Measurements from ENCODE around the gene RARB.

Gene RARB

DNA sequence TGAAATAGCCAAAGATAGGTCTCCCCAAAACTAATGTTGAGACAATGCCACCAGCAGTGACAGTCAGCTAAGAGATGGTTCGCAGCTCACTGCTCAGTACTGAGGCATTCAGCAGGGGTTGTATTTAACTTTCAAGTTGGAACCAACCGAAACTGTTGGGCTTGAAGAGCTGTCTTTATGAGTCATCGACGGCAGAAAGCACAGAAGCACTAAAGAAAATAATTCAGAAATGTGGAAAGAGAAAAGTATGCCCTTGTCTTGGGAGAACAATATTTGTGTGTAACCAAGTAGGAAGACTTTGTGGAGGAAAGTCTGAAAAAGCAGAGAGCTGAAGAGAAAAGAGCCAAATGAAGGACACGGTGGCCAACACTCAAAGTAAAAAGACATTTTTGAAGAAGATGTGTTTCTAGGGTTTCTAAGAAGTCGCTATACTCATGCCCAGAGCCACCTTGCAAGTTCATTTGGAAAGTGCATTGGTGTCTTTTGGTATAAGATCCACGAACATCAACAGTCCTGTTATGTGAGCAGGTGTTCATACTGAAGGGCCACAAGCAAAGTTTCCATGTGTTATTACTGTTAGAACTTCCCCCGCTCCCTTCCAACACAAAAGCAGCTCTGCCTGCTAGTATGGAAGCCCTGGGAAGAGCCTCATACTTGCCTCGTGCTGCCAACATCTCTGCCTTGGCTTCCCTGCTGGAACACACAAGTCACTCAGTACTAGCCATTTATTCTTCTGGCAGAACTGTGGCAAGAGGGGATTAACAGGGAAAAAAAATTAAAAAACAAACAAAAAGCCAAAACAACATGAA is 4.1 kb upstream of the RARB start:
- DNase-seq: no peak

GRCh38 chr3:25424614-25425013 is 3.4 kb upstream of the RARB start:
- DNase-seq: no peak

DNA sequence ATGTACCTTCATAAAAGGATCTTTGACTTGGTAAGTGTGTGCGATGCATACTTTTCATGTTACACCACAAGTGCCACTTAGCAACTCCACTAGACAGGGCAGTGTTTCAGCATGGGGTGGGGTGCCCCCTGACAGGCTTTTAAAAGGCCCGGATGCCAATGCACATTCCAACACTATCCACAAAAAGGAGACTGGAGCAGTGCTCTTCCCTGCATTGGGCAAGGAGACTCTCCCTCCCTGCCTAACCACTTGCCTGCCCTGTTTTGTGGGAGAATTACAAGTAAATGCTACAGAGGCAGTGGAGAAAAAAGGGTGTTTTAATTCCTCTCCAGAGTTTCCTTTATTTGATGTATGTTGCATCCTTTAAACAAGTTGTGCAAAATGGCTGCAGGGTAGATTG is 1.7 kb upstream of the RARB start:
- DNase-seq: no peak

GRCh38 chr3:25427155-25427554 is 908 bp upstream of the RARB start:
- DNase-seq: no peak

DNA sequence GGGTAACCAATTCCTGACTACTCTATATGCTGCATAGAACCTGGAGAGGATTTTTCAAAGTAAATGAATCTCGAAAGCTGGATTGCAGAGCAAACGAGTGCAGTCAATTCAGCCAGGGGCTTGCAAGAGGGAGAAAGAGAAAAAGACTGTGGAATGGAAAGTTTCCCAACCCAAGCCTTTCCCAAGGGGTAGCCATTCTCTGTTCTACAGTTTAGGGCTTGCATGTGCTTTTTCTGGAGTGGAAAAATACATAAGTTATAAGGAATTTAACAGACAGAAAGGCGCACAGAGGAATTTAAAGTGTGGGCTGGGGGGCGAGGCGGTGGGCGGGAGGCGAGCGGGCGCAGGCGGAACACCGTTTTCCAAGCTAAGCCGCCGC is 511 bp upstream of the RARB start:
- no peak for DNase-seq

GRCh38 chr3:25428789-25429335 is 799 bp downstream of the RARB start:
- DNase-seq: no peak

- no peak for DNase-seq
These were observed 1.6 kb downstream of the RARB start for GRCh38 chr3:25429361-25430286.

DNA sequence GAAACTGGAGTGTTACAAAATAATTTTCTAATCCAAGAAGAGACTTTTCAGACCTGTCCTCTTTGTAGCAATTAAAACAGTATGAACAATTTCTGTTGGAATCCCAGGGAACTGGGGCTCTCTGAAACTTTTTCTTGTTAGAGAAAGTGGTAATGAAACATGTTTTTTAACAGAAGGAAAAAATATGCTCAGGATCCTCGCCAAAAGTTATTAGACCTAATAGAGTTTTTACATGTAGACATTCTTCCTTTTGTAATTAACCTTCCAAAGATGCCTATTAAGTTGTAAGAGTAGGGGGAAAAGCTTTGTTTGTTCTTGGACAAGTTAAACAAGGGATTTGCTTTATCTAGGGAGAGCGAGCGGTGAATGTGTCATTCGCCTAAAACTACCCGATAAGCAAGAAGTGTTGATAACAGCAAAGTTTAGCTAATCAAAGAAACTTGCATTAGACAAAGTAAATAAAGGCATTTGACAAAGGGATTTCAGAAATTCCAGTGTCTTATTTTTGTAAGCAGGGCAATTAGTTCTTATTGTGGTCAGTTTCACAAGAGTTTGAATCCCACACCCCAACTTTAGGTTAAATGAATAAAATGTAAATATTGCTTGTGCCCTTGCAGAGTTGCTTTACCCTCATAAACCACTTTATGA is 2.3 kb downstream of the RARB start:
- no peak for DNase-seq

GRCh38 chr3:25430935-25431770 is 3.1 kb downstream of the RARB start:
- DNase-seq: no peak

GRCh38 chr3:25432176-25432720 is 4.2 kb downstream of the RARB start:
- no peak for DNase-seq

DNA sequence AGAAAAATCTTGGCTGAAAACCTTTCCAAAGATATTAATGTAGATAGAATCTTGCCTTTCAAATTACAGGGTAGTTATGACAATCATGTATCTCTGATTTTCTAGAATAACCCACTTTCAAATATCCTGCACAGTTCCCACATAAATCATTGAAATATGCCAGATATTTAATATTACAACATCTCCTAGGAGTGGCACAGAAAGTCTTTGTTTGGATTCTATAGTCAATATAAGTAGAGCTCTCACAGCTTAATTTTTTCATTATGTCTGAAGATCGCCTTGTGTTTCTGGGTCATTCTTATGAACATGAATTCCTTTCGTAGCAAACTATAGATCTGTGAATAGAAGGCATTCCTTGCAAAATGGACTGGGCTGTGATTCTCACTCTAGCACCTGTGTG is 5.0 kb downstream of the RARB start:
- DNase-seq: no peak

DNA sequence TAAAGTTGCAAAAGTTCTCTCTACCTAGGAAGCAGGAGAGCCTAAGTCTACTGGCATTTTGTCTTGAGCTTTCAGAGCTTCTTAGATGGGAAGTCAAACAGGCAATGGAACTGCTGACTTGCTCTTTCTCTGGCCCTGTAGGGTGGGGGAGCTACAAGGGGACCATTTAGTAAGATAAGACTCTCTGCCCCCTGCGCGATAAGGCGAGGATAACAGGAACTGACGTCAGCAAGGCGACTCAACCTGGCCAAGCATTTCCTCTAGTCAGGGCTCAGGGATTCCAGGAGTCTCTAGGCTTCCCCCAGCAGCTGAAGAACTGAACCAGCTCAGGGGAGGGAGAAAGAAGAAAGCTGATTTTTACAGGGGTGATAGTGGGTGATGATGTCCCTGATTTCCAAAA is 5.8 kb downstream of the RARB start:
- DNase-seq: no peak

DNA sequence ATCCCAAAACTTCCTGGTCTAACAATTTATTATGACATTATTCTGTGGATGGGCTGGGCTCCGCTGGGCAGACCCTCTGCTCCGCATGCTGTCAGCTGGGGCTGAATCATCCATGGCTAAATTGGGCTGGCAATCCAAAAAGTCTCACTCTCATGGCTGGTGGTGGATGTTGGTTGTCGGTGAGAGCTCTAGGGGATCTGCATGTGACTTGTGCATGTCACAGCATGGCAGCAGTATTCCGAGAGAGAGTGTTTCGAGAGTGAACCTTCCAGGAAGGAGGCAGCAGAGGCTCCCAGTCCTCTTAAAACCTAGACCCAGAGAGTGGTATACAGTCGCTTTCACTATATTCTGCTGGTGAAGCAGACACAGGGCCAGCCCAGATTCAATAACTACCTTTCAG is 9.9 kb downstream of the RARB start:
- DNase-seq: no peak

DNA sequence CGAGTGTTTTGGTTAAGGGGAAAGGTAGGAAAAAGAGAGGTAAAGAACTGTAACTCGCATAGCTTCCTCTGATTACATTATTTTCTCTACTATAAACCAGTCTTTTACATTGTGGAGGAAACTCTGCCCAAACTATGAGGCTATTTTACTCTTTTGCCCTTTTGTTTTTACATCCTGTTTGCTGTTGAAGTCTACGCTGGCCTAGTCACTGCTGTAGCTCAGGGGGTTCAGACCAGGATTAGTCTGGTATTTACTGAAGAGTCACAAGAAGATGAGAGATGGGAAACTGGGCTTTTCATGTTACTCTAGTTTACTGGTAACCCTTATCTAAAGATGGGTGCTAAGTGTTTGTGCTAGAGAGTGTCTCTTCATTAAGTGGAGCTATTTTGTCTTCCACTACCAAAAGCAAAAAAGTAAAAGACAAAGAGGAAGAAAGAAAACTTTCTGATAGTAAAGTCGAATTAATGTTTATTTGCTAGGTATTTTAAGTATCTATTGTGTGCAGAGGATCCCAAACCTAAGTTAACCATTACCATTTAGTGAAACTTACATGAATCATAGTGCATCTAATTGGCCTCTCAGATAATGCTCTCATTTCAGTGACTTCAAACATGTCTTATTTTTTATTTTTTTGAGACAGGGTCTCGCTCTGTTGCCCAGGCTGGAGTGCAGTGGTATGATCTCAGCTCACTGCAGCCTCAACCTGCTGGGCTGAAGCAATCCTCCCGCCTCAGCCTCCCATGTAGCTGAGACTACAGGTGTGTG is 10.9 kb downstream of the RARB start:
- DNase-seq: no peak

GRCh38 chr3:25441234-25441856 is 13.3 kb downstream of the RARB start:
- DNase-seq: no peak

GRCh38 chr3:25442486-25442885 is 14.4 kb downstream of the RARB start:
- DNase-seq: no peak

DNA sequence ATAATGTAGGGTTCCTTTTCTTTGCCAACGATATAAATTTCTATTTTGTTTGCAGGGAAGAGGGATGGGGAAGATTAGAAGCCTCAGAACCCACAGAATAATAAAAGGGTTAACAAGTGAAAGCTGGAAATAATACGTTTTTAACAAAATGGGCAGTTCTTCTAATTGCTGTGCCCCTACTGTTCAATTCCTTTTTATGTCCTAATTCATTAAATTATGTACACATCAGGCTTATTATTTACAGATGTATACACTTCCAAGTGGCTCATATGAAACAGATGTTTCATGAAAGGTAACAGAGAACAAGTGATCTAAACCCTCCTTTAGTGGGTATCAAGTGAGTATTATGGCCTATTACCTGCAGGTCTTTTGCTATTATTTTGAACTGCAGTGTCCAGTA is 16.2 kb downstream of the RARB start:
- DNase-seq: no peak

GRCh38 chr3:25445731-25446130 is 17.7 kb downstream of the RARB start:
- no peak for DNase-seq

DNA sequence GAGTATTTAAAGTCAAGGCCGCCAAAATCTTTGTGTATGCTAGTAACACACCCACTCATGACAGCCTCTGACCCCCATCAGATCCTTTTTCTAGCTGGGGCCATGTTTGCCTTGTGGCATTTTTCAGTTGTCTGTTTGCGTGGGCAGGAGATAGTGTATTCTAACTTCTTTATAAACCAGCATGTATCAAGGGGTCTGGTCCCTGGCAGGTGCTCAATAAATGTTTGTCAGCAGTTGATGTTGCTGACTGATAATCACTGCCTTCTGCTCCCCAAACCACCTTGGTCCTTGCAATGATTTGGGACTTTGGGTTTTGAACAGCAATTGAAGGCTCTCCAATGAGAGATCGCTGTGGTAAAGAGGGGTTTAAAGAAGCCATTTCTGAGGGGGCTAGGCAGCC is 19.2 kb downstream of the RARB start:
- no peak for DNase-seq

DNA sequence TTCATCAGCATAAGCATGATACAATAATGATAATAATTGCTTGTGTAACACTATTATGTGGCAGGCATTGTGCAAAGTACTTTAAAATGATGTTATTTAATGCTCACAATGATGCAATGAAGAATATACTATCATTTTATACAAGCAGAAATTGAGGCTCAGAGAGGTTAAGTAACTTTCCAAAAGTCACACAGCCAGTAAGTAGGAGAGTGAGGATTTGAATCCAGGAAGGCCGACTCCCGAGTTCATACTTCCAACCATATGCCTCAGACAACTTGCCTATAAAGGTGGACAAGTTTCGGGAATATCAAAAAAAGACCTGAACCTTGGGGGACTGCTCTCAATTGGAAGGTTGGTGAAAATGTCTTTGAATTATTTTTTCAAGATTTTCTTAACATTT is 19.9 kb downstream of the RARB start:
- no peak for DNase-seq

All from NCI-H2029 treated with DMSO at 0.1 percent for 48 hours (cell line).